Activated CD4-positive, alpha-beta T cell treated with anti-CD3 and anti-CD28 coated beads, Interleukin-2, amount 50 U/mL, for 48 hours (primary cell): ENCODE measurements around the gene POLR3E.
A peak's percentile ranks its signal among the peaks of the same experiment; 100 is the strongest.

Experiments used
- DNase-seq, 2 experiments: peaks; one replicate each; pipeline ENCODE4 v3.0.0-alpha.2; 2020

The POLR3E gene, protein sequence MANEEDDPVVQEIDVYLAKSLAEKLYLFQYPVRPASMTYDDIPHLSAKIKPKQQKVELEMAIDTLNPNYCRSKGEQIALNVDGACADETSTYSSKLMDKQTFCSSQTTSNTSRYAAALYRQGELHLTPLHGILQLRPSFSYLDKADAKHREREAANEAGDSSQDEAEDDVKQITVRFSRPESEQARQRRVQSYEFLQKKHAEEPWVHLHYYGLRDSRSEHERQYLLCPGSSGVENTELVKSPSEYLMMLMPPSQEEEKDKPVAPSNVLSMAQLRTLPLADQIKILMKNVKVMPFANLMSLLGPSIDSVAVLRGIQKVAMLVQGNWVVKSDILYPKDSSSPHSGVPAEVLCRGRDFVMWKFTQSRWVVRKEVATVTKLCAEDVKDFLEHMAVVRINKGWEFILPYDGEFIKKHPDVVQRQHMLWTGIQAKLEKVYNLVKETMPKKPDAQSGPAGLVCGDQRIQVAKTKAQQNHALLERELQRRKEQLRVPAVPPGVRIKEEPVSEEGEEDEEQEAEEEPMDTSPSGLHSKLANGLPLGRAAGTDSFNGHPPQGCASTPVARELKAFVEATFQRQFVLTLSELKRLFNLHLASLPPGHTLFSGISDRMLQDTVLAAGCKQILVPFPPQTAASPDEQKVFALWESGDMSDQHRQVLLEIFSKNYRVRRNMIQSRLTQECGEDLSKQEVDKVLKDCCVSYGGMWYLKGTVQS

DNA sequence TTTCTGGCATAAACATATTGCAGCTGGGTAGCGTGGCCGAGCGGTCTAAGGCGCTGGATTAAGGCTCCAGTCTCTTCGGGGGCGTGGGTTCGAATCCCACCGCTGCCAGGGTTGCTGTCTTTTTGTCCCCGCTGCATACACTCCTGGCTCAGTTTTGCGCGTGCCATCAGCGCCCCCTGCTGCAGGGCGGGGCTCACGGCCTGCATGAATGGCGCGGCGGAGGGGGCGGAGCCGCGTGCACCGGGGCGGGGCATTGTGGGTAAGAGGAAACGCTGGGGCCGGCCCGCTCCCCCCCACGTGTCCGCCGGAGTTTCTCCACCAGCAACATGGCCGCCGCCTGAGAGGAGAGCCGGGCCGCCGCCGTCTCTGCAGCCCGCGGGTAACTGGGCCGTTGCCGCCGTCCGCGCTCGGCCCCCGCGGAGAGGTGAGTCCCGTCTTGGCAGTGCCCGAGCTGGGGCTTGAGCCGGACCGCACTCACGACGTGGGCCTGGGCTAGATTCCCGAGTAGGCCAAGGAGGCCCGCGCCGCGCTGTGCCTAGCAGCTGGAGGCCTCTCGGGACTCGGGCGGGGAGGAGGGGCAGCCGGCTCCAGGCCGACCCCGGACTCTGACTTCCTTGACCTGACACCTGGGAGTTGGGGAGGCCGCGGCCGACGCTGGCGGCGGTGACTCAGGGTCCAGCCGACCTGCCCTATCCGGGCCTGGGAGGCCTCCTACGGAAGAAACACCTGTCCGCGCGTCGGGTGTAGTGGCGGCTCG lies at the start of gene POLR3E:
Gene POLR3E (plus strand): TSS at position 296 of the 757 bp plus-strand sequence. CDS start 5,560 bp downstream, outside the sequence.
- peak; percentile 100 for DNase-seq

DNA sequence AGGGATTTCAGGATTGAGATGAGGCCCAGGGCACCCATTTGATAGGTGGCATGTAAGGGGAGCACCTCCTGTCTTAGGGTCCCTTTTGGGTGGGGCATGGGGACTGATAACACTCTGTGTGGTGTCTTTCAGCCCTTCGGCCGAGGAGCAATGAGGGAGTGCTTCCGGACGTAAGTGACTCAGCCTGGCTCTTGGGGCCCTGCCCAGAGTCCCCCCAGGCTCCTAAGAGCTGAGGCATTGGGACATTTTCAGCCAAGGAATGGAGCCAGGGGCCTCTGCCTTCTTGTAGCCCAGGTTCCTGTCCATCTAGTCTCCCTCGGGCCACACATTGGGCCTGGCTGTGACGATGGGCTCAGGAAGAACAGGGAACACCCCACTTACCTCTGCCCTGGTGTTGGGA lies 46.7 kb upstream of the POLR3E start:
- DNase-seq: no peak

DNA sequence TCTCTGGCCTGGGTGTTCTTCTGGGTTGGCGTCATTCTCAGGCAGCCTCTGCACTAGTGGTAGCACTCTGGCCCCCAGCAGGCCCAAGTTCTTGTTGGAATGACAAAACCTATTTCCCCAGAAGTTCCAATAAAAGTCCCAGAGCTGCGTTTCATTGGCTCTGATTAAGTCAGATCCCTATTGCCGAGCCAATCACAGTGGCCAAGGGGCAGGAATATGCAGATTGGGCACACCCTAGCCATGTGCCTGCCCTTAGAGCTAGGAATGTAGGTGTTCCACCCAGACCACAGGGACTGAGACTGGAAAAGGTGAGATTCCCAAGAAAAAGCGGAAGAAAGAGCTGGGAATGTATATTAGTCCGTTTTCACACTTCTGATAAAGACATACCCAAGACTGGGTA lies 44.9 kb upstream of the POLR3E start:
- DNase-seq: no peak

DNA sequence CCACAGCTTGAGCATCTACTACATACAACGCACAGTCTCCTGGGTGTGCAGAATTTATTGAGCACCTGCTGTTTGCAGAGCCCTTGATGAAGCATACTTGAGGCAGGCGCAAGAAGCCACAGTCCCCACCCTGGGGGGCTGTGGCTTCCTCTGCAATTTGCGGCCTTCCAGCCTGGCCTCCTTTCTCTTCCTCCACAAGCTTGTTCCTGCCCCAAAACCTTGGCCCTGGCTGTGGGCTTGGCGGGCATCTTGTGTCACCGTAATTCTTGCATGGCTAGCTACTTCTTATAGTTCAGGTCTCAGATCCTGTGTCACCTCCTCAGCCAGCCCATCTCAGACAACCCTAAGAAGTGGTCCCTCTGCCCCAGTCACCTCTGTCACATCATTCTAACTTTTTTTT lies 43.9 kb upstream of the POLR3E start:
- no peak for DNase-seq

GRCh38 chr16:22255335-22255734 lies 41.9 kb upstream of the POLR3E start:
- DNase-seq: no peak

GRCh38 chr16:22257440-22257839 lies 39.8 kb upstream of the POLR3E start:
- DNase-seq: no peak

DNA sequence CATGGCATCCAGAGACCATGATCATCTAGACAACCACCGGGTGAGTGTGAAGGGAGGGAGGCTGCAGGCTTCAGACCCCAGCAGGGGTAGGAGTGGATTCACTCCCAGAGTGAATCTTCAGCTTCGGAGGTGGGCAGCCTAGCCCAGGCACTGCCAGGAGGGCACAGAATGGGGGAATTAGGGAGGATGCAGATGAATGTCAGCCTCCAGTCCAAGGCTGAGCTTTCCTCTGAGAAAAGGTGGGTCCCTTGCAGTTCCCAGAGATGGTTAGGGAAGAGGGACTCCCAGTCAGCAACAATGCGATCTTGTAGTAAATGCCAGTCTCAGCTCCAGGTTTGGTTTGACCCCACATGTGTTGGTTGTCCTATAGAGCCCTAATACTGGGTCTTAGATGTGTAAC lies 36.7 kb upstream of the POLR3E start:
- no peak for DNase-seq

DNA sequence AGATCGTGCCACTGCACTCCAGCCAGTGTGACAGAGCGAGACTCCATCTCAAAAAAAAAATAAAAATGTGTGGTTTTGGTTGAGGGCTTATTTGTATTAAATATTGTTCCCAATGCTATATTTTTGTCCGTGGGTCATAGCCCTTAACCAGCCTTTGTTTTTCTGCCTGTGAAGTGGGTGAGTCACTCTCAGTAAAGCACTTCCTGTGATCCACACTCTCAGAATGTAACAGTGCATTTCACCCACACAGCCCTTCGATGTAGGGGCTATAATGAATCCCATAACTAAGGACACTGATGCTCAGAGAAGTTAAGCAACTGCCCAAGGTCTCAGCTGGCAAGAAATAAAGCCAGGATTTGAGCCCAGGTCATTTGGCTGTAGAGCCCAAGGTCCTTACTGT lies 34.7 kb upstream of the POLR3E start:
- no peak for DNase-seq

DNA sequence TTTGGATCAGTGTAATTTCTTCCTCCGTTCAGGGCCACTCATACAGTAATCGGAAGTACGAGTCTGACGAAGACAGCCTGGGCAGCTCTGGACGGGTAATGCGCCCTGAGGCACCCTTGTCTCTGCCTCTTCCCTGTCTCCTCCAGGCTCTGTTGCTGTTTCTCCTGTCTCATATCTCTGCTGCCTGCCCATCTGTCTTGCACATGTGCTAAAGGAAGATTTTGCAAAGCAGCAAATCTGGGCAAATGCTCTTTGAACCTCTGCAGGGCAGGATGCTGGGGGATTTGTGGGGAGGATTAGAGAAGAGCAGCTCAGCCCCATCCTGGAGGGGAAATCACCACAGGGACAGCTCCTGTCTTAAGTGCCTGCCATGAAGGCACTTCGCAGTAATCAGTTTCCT lies 32.4 kb upstream of the POLR3E start:
- DNase-seq: no peak

DNA sequence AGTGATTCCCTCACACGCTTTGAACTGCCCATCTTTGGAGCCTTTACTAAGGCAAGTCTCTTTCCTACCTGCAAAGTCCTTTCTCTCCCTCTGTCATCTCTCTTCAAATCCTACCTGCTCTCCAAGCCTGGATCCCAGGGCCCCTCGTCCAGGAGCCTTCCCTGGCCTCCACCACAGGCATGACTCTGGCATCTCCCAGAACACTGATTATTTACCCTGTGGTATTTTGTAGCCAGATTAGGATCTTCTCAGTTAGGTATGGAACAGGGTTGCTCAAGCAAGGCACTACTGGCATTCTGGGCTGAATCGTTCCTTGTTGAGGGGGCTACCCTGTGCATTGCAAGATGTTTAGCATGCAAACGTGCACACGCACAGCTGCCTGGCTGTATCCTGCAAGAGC lies 31.9 kb upstream of the POLR3E start:
- no peak for DNase-seq

- DNase-seq: no peak
These were observed 30.7 kb upstream of the POLR3E start for GRCh38 chr16:22266546-22266945.

DNA sequence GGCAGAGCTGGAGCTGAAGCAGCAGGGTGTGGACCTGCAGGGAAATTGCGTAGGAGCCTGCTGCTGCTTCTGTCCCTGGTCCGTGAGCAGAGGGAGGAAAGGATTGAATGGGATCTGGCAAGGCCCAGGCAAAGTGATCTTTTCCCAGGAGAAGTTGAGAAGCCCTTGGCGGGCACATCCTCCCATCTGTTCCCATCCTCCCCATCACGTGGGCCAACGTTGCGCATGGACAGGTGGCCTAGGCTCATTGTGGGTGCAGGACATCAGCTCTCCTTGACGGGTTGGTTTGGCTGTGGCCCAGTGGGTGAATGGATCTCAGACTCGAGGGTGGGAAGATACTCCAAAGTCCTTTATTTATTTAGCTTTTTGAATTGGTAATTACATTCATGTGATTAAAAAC lies 29.4 kb upstream of the POLR3E start:
- no peak for DNase-seq

- no peak for DNase-seq
These were observed 26.7 kb upstream of the POLR3E start for GRCh38 chr16:22270525-22270924.

DNA sequence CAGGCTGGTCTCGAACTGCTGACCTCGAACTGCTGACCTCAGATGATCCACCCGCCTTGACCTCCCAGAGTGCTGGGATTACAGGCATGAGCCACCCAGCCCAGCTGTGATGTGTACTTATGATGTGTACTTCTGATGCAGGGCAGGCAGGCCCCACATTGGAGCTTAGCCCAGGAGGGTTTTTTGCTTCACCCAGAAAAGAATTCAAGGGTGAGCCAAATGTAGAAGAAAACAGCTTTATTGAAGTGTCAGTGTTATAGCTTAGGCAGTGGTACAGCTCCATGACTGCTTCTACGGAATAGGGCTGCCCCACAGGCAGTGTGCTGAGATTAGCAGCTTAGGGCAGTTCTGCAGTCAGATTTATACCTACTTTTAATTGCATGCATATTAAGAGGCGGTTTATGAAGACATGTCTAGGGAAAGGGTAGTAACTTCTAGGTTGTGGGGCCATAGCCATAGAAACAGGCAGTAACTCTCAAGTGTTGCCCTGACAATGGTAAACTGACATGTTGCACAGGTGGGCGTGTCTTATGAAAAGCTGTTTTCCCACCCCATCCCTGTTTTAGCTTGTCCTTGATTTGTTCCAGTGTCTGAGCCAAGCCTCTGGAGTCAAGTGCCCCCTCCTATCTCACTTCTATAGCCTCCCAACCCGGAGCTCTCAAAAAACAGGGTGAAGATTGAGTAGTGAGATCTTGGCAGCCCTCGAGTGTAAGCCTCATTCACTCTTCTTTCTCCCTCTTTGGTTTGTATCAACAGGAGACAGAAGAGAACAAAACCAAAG lies 24.1 kb upstream of the POLR3E start:
- DNase-seq: no peak

DNA sequence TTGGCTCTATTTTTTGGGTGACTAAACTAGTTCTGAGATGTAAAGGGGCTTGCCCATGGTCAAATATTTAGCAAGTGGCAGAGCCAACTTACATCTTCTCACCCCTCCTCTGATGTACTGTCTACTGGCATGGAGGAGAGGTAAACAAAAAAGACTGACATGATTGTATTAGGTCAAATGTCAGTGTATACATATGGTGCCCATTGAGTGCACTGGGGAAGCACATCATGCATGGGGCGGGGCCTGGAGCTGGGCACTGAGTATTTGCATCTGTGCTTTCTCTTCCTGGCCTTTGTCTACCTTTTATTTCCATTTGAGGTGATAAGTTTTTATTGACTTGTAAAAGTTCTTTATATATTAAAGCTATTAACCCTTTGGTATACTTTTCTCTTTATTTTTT lies 22.3 kb upstream of the POLR3E start:
- DNase-seq: no peak

DNA sequence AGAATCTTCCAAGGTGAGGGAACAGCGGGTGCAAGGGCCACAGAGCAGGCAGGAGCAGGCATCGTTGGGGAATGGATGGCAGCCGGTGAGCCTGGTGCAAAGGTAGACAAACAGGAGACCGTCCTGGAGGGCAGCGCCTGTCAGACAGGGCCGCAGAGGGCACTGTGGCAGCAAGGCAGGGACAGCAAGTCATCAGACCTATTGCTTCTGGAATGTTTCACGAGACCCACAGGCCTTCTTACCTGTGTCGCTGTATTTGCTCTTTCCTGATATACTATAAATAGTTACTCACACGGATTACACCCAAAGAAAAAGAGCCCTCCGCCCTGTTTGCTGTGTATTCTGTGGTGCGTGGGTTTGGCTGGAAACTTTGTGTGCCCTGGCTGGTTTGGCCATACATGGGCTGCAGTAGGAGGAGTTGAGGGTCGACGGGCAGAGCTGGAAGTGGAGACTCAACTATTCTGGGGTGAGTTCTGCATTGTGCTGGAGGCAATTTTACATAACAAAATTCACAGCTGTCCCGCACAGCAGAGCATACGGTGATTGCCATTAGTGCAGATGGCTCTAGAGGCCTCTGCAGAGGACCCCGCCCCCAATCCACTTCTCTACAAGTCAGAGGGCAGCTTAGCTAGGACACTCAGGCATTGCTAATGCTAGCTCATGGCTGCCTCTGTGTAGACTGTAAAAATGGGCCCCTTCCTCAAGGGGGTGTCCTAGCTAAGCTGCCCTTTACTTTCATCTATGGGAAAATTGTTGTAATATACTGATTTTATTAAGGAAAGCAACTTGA lies 18.6 kb upstream of the POLR3E start:
- no peak for DNase-seq

- no peak for DNase-seq
These were observed 14.8 kb upstream of the POLR3E start for GRCh38 chr16:22282254-22282892.

DNA sequence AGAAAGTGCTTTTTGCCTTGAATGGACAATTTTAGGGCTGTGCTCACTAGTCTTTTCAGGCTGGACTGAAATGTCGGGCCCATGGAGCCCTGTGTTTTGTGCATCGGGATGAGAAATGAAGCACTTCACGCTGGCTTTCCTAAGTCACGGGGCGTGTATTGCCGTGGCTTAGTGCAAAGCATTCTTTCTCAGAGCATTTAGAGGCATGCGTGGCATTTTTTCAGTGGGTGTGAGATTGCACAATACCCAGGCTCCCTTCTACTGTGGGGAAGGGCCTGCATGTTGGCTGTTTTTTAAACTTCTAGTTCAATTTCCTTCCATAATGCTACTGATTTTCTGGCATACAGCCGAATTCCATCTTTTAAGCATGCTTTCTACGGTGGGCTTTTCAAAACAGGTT lies 12.6 kb upstream of the POLR3E start:
- no peak for DNase-seq

DNA sequence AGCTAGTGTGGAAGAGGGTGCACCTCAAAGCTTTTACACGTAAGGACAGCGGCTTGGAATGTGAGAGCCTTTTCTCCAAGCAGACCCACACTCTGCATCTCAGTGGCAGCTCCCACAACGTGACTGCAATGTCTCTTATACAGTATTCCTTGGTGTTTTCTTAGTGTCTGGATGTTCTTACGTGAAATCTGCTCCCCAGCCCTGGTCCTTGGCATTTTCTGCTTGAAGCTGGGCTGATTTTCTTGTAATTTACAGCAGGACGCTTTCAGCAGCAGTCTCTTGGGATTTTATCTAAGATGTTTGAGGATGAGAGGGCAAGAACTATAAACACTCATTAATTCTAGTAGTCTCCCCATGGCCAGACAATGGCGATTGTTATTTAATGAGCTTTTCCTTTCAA lies 12.1 kb upstream of the POLR3E start:
- no peak for DNase-seq

GRCh38 chr16:22291020-22291419 lies 6.2 kb upstream of the POLR3E start:
- no peak for DNase-seq

DNA sequence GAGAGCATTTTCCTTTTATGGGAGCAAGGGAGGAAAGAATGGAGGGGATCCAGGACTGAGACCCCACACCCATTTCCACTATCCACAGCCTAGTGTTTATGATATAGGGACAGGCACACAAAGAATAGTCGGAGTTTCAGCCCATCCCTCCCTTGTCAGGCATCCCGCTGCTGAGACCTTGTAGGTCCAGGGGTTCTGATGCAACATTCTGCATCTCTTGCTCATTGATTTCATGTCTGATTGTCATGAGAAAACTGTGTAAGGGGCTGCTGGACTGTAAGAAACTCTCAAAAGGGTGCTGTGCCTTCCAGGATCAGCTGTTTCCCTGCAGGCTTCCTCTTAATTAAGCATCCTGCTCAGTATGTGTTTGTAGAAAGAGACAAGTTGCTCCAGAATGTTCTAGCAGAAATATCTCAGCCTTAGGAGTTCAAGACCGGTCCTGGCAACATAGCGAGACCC lies 5.3 kb upstream of the POLR3E start:
- no peak for DNase-seq
